Rectal smooth muscle tissue (tissue), 1 donor: ENCODE data around the gene CAMTA1.

ENCODE experiments used
- H3K27ac ChIP-seq: one replicate; pipeline ENCODE4 v1.7.0; 2013; ENCODE audit warnings: low read depth, low read length, inconsistent platforms
- H3K27me3 ChIP-seq: one replicate; pipeline ENCODE4 v1.7.0; 2013; ENCODE audit warnings: low read length; ENCODE audit not compliant: control insufficient read depth, insufficient read depth
- H3K36me3 ChIP-seq: one replicate; pipeline ENCODE4 v1.7.0; 2013; ENCODE audit warnings: low read length; ENCODE audit not compliant: control insufficient read depth, insufficient read depth
- H3K4me1 ChIP-seq: one replicate; pipeline ENCODE4 v1.7.0; 2013; ENCODE audit warnings: low read length; ENCODE audit not compliant: control insufficient read depth, insufficient read depth
- H3K4me3 ChIP-seq: one replicate; pipeline ENCODE4 v1.7.0; 2013; ENCODE audit warnings: low read length
- H3K9ac ChIP-seq: one replicate; pipeline ENCODE4 v1.7.0; 2013; ENCODE audit warnings: low read length

Gene CAMTA1

DNA sequence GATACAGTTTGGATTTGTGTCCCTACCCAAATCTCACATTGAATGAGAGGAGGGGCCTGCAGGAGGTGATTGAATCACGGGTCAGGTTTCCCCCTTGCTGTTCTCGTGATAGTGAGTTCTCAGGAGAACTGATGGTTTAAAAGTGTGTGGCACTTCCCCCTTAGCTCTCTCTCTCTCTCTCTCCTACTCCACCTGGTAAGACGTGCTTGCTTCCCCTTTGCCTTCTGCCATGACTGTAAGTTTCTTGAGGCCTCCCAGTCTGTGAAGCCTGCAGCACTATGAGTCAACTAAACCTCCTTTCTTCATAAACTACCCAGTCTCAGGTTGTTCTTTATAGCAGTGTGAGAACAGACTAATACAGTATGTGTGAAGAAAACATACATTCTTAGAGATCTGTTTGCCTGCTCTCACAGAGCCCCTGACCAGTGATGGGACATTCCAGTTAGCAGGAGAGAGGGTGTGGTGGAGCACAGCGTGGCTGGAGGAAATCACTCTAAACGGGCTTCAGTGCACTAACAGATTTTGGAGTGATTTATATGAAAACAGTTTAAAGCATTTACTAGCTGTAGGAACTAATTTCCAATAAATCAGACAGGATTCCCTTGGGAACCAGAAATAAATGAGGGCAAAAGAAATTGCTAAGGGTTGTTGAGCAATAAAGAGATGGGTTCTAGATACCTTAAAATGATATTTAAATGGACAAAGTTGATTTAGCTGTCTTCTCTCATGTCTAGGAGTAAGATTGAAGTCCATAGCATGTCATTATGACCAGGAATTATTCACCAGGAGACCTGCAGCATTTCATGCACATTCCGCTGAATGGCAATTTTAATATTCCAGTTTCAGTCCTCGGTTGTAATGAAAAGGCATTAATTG is 411.0 kb downstream of the CAMTA1 start:
- H3K4me1 ChIP-seq, result peaks cover 2% of the 10 kb centered on the region

DNA sequence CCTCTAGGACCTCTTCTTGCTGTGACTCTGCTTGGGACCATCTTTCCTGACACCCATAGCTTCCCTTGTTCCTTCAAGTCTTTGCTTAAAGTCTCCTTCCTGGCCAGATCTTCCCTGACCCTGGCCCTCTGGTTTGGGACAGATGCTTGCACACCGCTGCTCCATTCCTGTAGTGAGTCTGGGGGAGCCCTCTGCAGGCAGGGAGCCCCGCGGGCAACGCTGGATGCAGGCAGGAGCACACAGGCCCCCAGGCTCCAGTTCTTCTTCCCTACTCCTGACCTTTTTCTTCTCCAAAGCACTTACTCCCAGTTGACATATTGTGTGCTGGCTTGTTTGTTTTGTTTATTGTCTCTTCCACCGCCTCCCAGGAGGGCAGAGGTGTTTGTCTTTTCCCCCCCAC is 413.4 kb downstream of the CAMTA1 start:
- H3K4me1 ChIP-seq, result peaks cover 1% of the 10 kb centered on the region
- H3K27me3 ChIP-seq, result no peaks in the 10 kb centered on the region
- no peak overlapping the region for H3K4me3 ChIP-seq
- H3K9ac ChIP-seq, result no peak overlapping the region
- no peak overlapping the region for H3K27ac ChIP-seq
- H3K36me3 ChIP-seq, result no peaks in the 10 kb centered on the region

More for the DNA sequence above, 411.0 kb downstream of the CAMTA1 start:
- no peaks in the 10 kb centered on the region for H3K36me3 ChIP-seq
- no peak overlapping the region for H3K4me3 ChIP-seq
- H3K9ac ChIP-seq, result no peak overlapping the region
- H3K27ac ChIP-seq, result no peak overlapping the region
- no peaks in the 10 kb centered on the region for H3K27me3 ChIP-seq

DNA sequence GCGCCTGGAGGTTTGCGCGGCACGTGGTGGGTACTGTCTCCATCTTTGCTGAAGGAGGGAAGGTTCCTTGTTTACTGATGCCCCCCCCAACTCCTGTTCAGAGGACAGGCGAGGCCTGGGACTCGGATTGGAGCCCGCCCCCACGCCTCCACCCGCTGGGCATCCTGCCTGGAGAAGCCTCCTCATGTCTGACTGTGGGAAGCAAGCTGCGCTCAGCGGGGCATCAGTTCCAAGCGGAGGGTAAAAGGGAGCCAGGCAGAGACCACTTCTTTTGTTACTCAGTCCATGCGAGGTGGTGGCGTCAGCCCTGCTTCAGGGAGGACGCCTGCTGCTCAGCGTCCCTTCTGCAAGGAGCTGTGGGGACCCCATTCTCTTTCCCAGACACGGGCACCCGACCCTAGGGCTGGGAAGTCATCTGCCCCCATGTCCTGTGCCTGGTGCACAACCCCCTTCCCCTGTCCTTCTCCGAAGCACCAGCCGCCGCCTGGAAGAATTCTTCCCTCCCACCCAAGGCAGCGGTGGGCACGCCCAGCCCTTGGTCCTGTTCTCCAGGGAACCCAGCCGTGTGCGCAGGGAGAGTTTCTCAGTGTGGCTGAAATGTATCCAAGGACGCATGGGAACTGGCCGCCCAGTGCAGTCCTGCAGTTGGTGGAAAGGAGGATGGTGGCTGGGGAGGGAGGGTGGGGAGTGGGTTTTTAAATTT is 414.0 kb downstream of the CAMTA1 start:
- no peaks in the 10 kb centered on the region for H3K27me3 ChIP-seq
- no peaks in the 10 kb centered on the region for H3K36me3 ChIP-seq
- H3K27ac ChIP-seq, result no peak overlapping the region
- H3K4me3 ChIP-seq, result no peak overlapping the region
- H3K9ac ChIP-seq, result no peak overlapping the region
- no peaks in the 10 kb centered on the region for H3K4me1 ChIP-seq

DNA sequence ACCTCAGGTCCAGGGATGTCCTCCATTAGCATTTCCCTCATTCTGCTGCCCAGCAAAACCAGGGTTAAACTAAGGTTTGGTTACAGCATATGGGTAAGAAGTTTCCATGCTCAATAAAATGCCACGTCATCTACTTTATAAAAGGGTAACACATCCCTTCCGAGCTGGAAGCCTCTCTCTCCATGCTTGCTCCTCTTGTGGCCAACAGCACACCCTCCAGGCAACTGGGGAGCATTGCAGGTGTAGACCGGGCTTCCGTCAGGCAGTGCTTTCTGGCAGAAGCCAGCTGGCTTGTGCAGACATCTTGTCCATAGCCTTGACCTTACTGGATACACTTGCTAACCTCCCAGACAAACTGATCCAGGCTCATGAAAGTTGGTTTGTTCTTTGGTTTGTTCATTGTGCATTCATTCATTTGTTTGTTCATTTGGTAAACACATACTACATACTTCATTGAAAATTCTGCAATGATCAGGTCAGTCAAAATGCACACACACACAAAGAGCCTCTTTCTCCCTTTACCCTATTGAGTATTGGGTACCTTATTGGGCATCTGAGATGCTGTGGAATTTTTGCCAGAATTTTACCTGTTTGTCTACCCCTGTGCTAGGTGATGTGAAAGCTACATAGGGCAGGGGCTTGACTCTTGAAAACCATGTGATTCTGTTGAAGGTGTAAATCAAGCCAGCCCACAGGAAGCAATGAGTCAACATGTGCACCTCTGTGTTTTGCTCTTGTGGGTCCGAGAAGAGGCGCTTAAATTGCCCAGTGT is 422.8 kb downstream of the CAMTA1 start:
- Histone ChIP-seq H3K36me3 (no peaks in the 10 kb centered on the region), H3K4me1 (no peaks in the 10 kb centered on the region), H3K27me3 (no peaks in the 10 kb centered on the region), H3K4me3 (no peak overlapping the region), H3K9ac (no peak overlapping the region), H3K27ac (no peak overlapping the region)

DNA sequence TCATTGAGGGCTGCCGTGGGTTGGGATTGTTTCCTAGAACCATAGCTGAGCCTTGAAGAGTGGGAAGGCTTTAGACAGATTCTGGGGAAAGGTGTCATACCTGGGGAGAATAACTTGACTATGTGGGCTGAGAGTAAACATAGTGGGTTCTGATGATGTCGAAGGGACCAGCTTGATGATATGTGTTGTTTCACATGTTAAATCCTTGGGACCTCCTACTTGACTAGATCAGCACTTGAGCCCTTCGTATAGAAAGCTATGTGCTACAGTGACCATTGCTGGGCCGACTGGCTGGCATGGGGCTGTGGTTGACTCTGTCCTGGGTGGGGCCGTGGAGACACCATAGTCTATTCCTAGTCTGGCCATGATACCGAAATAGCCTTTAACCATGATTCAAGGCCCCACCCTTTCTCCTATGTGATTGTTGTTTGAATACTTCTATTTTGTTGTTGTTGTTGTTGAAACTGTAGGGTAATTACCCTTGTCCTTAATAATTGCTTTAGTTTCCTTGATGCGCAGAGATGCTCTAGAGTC is 423.5 kb downstream of the CAMTA1 start:
- no peaks in the 10 kb centered on the region for H3K36me3 ChIP-seq
- H3K4me1 ChIP-seq, result no peaks in the 10 kb centered on the region
- no peak overlapping the region for H3K4me3 ChIP-seq
- H3K27me3 ChIP-seq, result no peaks in the 10 kb centered on the region
- no peak overlapping the region for H3K9ac ChIP-seq
- no peak overlapping the region for H3K27ac ChIP-seq

DNA sequence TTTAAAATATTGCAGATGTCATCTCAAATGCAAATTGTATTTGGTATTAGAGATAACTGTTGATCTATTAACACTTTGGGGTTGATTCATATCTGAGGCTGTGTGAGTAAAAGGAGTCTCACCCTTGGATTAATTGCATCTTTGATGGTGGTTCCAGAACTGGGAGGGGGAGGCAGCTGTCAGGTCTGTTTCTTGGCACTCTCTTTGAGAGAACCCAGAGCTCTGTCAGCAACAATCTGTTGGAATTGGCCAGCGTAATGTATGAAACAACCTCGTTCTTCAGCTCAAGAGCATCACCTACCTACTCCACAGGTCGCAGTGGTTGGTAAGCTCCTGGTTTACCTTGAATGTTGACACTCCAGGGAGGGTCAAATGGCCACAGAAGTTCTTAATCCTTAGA is 424.1 kb downstream of the CAMTA1 start:
- H3K9ac ChIP-seq, result no peak overlapping the region
- no peak overlapping the region for H3K4me3 ChIP-seq
- H3K4me1 ChIP-seq, result no peaks in the 10 kb centered on the region
- H3K36me3 ChIP-seq, result no peaks in the 10 kb centered on the region
- H3K27me3 ChIP-seq, result no peaks in the 10 kb centered on the region
- no peak overlapping the region for H3K27ac ChIP-seq

DNA sequence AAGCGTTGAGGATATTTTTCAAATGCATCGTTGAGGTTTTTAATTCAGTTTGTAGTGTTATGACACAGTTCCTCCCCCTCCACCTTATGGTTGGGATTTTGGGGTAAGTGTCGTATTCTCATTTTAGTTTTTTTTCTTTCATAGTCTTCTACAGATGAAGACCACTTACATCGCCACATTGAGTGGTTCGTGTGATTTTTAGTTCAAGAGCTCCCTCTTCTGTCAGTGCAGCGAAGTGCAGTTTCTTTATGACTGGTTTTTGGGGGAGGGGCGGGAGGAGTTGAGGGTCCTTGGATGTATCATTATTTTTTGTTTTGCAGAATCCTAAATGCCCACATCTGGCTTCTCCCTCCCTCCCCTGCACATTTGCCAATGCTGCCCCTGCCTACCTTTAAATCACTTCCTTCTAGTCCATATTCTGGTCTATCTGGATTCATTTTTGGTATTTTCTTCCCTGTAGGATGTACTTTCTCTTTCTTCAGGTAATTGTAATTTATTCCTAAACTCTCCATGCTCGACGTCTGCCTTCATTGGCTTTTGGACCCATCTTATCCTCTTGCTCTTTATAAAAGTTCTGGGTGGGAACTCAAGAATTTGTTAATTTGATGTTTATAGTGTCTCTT is 433.1 kb downstream of the CAMTA1 start:
- peaks cover 5% of the 10 kb centered on the region for H3K4me1 ChIP-seq
- H3K9ac ChIP-seq, result no peak overlapping the region
- H3K4me3 ChIP-seq, result no peak overlapping the region
- no peaks in the 10 kb centered on the region for H3K27me3 ChIP-seq
- H3K36me3 ChIP-seq, result no peaks in the 10 kb centered on the region
- H3K27ac ChIP-seq, result no peak overlapping the region

DNA sequence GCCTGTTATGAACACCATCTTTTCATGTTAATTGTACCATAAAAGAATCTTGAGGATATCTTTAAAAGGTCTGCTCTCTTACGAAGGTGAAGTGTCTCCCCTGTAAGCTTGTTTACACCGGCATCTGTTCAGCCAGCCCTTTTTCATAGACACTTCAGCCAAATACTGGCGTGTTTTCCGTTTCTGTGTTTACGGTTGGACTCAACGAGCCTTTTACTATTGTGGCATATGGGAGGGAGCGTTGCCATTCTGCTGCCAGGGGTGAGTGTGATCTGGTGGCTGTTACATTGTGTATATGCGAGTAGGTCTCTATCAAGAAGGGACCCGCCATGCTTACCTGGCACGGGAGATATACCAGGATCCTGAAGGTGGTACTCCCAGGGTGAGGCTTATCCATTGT is 433.8 kb downstream of the CAMTA1 start:
- no peaks in the 10 kb centered on the region for H3K36me3 ChIP-seq
- peaks cover 5% of the 10 kb centered on the region for H3K4me1 ChIP-seq
- no peaks in the 10 kb centered on the region for H3K27me3 ChIP-seq
- H3K9ac ChIP-seq, result no peak overlapping the region
- H3K27ac ChIP-seq, result no peak overlapping the region
- no peak overlapping the region for H3K4me3 ChIP-seq

DNA sequence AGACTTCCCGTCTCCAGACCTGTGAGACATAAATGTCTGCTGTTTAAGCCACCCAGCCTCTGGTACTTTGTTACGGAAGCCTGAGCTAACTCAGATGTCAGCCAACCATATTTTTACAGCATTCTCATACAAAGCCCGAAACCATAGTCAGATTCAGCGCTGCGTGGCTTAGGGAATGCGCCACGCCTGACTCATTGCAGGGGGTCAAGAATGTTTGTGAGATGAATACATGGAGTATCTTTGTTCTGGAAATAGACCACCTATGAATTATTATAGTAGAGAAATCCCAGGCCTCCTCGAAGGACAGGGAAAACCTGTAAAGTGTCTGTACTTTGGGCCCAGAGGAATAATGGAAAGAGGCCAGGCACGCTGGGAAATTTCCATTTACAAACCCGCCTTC is 434.8 kb downstream of the CAMTA1 start:
- H3K27ac ChIP-seq, result peak overlapping the region; percentile 1
- H3K27me3 ChIP-seq, result no peaks in the 10 kb centered on the region
- H3K4me1 ChIP-seq, result peaks cover 5% of the 10 kb centered on the region
- H3K36me3 ChIP-seq, result no peaks in the 10 kb centered on the region
- H3K9ac ChIP-seq, result no peak overlapping the region
- H3K4me3 ChIP-seq, result no peak overlapping the region

DNA sequence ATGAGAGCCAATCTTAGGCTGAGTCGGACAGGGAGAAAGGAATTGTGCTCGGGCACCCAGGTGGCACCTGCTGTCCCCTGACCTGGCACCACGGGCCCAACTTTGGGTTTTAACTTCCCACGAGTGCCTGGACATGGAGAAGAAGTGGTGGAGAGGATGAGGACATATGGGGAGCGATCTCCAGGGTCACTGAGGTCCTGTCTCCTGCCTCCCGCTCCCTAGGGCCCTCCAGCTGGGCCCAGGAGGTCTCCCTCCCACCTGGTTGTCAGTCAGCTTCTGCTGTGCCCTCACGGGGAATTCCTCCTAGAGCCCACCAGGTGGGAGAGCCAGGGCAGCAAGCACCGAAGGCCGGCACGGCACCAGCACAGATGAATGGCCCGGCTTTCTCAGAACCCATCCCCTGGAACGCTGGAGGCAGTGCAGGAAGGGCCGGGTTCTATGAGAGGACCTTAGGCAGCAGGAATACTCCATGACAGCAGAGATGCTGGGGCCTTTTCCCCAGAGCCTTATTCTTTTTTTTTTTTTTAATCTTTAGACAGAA is 435.5 kb downstream of the CAMTA1 start:
- H3K27ac ChIP-seq, result peak overlapping the region; percentile 1
- H3K27me3 ChIP-seq, result no peaks in the 10 kb centered on the region
- H3K4me3 ChIP-seq, result no peak overlapping the region
- no peak overlapping the region for H3K9ac ChIP-seq
- H3K4me1 ChIP-seq, result peaks cover 5% of the 10 kb centered on the region
- no peaks in the 10 kb centered on the region for H3K36me3 ChIP-seq

DNA sequence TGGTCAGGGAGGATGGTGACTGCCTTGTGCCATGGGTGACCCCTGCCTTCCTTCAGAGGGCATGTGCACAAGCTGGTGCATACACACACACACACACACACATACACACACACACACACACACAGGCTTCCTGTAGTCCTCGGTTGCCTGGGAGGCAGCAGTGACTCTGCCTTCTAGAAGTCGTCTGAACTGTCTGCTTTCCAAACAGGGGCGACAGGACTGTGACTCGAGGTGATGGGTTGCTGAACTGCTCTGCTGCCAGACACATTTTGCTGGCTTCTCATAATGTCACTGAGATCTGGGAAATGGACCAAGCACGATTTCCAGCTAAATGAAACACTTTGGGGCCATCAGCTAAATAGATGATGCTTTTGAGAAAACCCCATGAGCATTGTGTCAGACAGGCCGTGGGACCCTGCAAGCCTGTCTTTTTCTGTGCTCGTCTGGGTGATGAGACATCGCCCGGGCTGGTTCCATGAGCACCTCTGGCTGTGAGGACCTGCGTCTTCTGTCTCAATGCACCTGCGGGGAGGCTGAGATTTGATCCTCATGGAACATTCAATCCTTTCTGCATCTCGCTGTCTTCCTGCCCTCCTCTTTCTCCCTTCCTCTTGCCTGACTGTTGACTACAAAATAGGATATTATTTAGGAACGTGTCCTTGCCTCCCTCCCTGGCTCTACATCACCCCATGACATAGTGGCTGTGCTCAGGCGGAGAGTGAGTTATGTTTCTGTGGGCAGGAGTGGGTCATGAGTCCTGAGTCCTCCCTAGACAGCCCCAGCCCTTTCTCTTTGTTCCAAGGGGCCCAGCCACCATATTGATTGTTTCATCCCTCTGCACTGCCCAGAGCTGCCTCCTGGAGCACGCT is 436.8 kb downstream of the CAMTA1 start:
- Histone ChIP-seq H3K4me1 (peaks cover 5% of the 10 kb centered on the region), H3K27ac (no peak overlapping the region), H3K4me3 (no peak overlapping the region), H3K27me3 (no peaks in the 10 kb centered on the region), H3K9ac (no peak overlapping the region), H3K36me3 (no peaks in the 10 kb centered on the region)
